GM12878 (cell line): Measurements from ENCODE around the gene PATZ1. TPM values are rescaled to one million over a fixed set of nuclear protein-coding genes. Genes with fewer than 3 reads are reported as not detected.
A peak's percentile ranks its signal among the peaks of the same experiment; 100 is the strongest.

Experiments used
- ATAC-seq: fragments of 200-7000 bp; cut with Tn5 transposase; 3 replicates; pipeline ENCODE4 v1.9.1; 2020; ENCODE audit warnings: mild to moderate bottlenecking, moderate library complexity
- BruUV-seq: library from RNA; stranded (reverse); fragments of 400-500 nt; replicated peaks from 2 replicates; lab custom pipeline; 2021; lab: Mats Ljungman, UMichigan
- CTCF ChIA-PET: fragments of 300-600 bp; sonication (Branson Sonifier 250); formaldehyde crosslinking; extraction: SDS; loops from one replicate; lab custom pipeline; 2021; ENCODE audit warnings: inconsistent platforms; lab: Yijun Ruan, JAX
- POLR2A ChIA-PET: fragments of 350-600 bp; formaldehyde crosslinking; extraction: SDS; loops from one replicate; lab custom pipeline; 2021; ENCODE audit warnings: inconsistent platforms; lab: Charles Lee
- RAD21 ChIA-PET: fragments of 300-600 bp; sonication (Branson Sonifier 250); formaldehyde crosslinking; loops from one replicate; lab custom pipeline; 2023; ENCODE audit warnings: antibody characterized with exemption; ENCODE audit not compliant: unreplicated experiment; lab: Charles Lee
- SMC1A ChIA-PET: fragments of 300-600 bp; sonication (Branson Sonifier 250); formaldehyde crosslinking; loops from one replicate; lab custom pipeline; 2023; ENCODE audit not compliant: unreplicated experiment, uncharacterized antibody; lab: Charles Lee
- DNase-seq: peaks from one replicate; pipeline ENCODE4 v3.0.0-alpha.2; 2011; ENCODE audit warnings: low read depth, low spot score
- FAIRE-seq: peaks from 3 replicates; lab custom pipeline; 2011; peaks lifted over from hg19 to GRCh38; lab: Jason Lieb, UNC
- H2AFZ ChIP-seq: 2 replicates; pipeline ENCODE4 v1.6.0; 2011; ENCODE audit warnings: low read depth, low read length, control low read depth; ENCODE audit not compliant: control insufficient read depth
- H3K27ac ChIP-seq: 2 replicates; pipeline ENCODE4 v1.5.1; 2011; ENCODE audit warnings: control low read depth; ENCODE audit not compliant: control insufficient read depth, insufficient read depth
- H3K27me3 ChIP-seq, 2 experiments: replicated peaks in 1 of 2; 2 replicates each; pipeline versions ENCODE4 v1.6.0 to v1.6.1; 2011; ENCODE audit warnings: low read length in 1 of 2; ENCODE audit not compliant: control insufficient read depth in 2 of 2, insufficient read depth in 2 of 2
- H3K36me3 ChIP-seq, 2 experiments: 2 replicates each; pipeline ENCODE4 v1.5.1; 2011; ENCODE audit warnings: low read length in 1 of 2; ENCODE audit not compliant: control insufficient read depth in 2 of 2, insufficient read depth in 2 of 2
- H3K4me1 ChIP-seq: 2 replicates; pipeline ENCODE4 v1.6.1; 2011; ENCODE audit warnings: mild to moderate bottlenecking, low read length, moderate library complexity, mixed read lengths; ENCODE audit not compliant: control insufficient read depth, insufficient read depth
- H3K4me2 ChIP-seq: 2 replicates; pipeline ENCODE4 v1.6.0; 2011; ENCODE audit warnings: control low read depth; ENCODE audit not compliant: control insufficient read depth, insufficient read depth
- H3K4me3 ChIP-seq: fragments of 200-600 bp; sonication (generic); 2 replicates; pipeline ENCODE4 v1.5.1; 2016
- H3K79me2 ChIP-seq: 2 replicates; pipeline ENCODE4 v1.6.0; 2011; ENCODE audit warnings: low read length; ENCODE audit not compliant: control insufficient read depth, insufficient read depth
- H3K9ac ChIP-seq: 2 replicates; pipeline ENCODE4 v1.8.0; 2011; ENCODE audit warnings: low read length, control low read depth, mixed read lengths; ENCODE audit not compliant: control insufficient read depth, insufficient read depth
- H3K9me3 ChIP-seq: replicated peaks from 3 replicates; pipeline ENCODE4 v1.5.1; 2011; ENCODE audit warnings: mild to moderate bottlenecking, low read length; ENCODE audit not compliant: control insufficient read depth, insufficient read depth
- H4K20me1 ChIP-seq: 2 replicates; pipeline ENCODE4 v1.6.0; 2011; ENCODE audit not compliant: control insufficient read depth, insufficient read depth
- ATF7 ChIP-seq: fragments of 450-650 bp; IDR thresholded peaks from 2 replicates; pipeline ENCODE4 v1.6.1; 2016; ENCODE audit warnings: low read depth, mild to moderate bottlenecking
- BRCA1 ChIP-seq: IDR thresholded peaks from 2 replicates; pipeline ENCODE4 v1.6.1; 2011; ENCODE audit warnings: low read depth, low read length, improper control_type of control experiment
- HCFC1 ChIP-seq: fragments of 150-350 bp; IDR thresholded peaks from 2 replicates; pipeline ENCODE4 v1.6.1; 2014; ENCODE audit warnings: low read length
- NR2F1 ChIP-seq: fragments of 450-650 bp; conservative IDR thresholded peaks from 2 replicates; pipeline ENCODE4 v1.6.1; 2017; ENCODE audit warnings: mild to moderate bottlenecking
- POLR2A ChIP-seq: IDR thresholded peaks from 2 replicates; pipeline ENCODE4 v1.6.1; 2011; ENCODE audit warnings: low read depth, mild to moderate bottlenecking, low read length
- SIN3A ChIP-seq: IDR thresholded peaks from 2 replicates; pipeline ENCODE4 v1.6.1; 2012; ENCODE audit warnings: low read depth, low read length, improper control_type of control experiment
- SPI1 ChIP-seq: IDR thresholded peaks from 2 replicates; pipeline ENCODE4 v1.6.1; 2011; ENCODE audit warnings: low read depth, mild to moderate bottlenecking, low read length, moderate library complexity, borderline replicate concordance; ENCODE audit not compliant: insufficient read depth
- ZNF622 ChIP-seq: fragments of 450-650 bp; IDR thresholded peaks from 2 replicates; pipeline ENCODE4 v1.6.1; 2017; ENCODE audit warnings: mild to moderate bottlenecking, inconsistent platforms
- ZSCAN29 ChIP-seq: fragments of 450-650 bp; IDR thresholded peaks from 2 replicates; pipeline ENCODE4 v1.6.1; 2017; ENCODE audit warnings: mild to moderate bottlenecking, moderate library complexity
- WGBS: methylation state at CpG from one replicate; pipeline ENCODE4 v1.1.6; 2016; ENCODE audit warnings: low lambda C conversion rate; ENCODE audit not compliant: insufficient replicate concordance, insufficient coverage; ENCODE audit errors: missing lambda C conversion rate; 5-methylcytosine and 5-hydroxymethylcytosine counted together
- in situ Hi-C: fragments of 300-500 bp; cut with MboI; formaldehyde crosslinking; loops from 9 replicates; pipeline ENCODE4 v1.14.3; 2018; ENCODE audit warnings: mixed read lengths
- intact Hi-C: fragments of 100-400 bp; cut with micrococcal nuclease; formaldehyde crosslinking; loops from one replicate; pipeline ENCODE4 v1.14.2; 2022; ENCODE audit not compliant: unreplicated experiment
- polyA plus RNA-seq, 11 experiments: library from polyadenylated mRNA; depleted of rRNA in 4 of 11; unstranded in 6 of 11; stranded (reverse) in 5 of 11; fragments of >200 nt; fragmentation: Nextera tagmentation in 4 of 11; fragmentation: Illumina TruSeq in 1 of 11; extraction: Ambion mirVana in 4 of 11; extraction: Trizol in 1 of 11; gene quantifications; 1 replicate in 1 of 11; 2 replicates in 10 of 11; pipeline versions ENCODE4 v1.2.1 to v1.2.3, GENCODE V29; 2011 to 2016; ENCODE audit warnings: inconsistent platforms in 2 of 11, missing spikeins in 2 of 11, low read depth in 1 of 11
- total RNA-seq, 4 experiments: library from RNA; depleted of rRNA in 3 of 4; stranded (reverse); fragments of >200 nt in 3 of 4; fragmentation: Illumina TruSeq in 1 of 4; extraction: Trizol in 1 of 4; gene quantifications; 2 replicates each; pipeline versions ENCODE4 v1.2.1 to v1.2.3, GENCODE V29; 2013 to 2021
- TF ChIP-seq, protein P1 (sequence below): fragments of 450-650 bp; conservative IDR thresholded peaks from 2 replicates; pipeline ENCODE4 v1.6.1; 2017; ENCODE audit warnings: mild to moderate bottlenecking, moderate library complexity
- TF ChIP-seq, protein P2 (sequence below): IDR thresholded peaks from 2 replicates; pipeline ENCODE4 v1.6.1; 2012; ENCODE audit warnings: mild to moderate bottlenecking, low read depth, low read length

PATZ1 gene
- total and polyA plus RNA-seq, 10 of the 15 experiments (the other 5 are each of a cell fraction or from before 2014, with no cell fraction given) = 3.6 to 32.7 (median 13.9) TPM

DNA sequence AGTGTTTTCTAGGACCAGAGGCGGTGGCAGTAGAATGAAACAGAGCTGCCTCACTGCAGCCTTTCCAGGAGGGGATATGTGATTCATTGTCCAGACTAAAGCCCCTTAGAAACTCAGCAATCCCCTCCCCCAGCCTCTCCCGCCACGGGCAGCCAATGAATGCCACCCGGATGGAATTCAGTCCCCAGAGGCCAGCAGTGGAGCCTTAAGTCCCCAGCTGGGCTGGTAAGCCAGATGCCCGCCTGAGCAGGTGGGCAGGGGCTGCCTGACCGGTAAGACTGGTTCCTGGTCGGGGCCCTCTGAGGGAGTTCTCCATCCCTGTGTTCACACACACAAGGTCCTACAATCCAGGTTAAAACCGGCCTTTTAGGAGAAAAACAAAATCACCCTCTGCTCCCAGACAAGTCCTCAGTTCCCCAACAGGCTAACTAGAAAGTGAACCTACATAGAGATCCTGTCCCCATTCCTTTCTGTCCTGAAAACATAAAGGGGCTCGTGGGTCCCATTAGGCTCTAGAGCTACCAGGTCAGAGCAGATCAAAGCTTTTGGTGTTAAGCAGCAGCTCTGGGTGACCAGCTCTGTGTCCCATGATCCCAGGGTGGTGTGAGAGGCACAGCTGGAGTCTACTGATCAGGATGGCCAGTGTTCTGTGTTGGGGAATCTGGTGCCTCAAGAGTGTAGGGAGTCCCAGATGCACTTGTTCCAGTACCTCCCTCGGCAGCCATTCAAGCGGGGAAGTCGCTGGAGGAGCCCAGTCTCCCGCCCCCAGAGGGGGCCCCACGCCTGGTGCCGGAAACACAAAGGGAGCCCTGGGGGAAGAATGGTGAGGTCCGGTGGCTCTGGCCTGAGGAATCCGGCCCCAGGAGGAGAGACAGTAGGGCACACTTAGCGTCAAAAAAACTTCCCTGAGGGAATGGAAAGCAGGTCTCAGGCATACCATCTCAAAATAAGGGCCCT lies 2.6 kb downstream of the PATZ1 start (continued):
- no peak for TF ChIP-seq ZNF622
- TF ChIP-seq ZSCAN29 = no peak
- no peak for TF ChIP-seq NR2F1
- TF ChIP-seq, protein P1, sequence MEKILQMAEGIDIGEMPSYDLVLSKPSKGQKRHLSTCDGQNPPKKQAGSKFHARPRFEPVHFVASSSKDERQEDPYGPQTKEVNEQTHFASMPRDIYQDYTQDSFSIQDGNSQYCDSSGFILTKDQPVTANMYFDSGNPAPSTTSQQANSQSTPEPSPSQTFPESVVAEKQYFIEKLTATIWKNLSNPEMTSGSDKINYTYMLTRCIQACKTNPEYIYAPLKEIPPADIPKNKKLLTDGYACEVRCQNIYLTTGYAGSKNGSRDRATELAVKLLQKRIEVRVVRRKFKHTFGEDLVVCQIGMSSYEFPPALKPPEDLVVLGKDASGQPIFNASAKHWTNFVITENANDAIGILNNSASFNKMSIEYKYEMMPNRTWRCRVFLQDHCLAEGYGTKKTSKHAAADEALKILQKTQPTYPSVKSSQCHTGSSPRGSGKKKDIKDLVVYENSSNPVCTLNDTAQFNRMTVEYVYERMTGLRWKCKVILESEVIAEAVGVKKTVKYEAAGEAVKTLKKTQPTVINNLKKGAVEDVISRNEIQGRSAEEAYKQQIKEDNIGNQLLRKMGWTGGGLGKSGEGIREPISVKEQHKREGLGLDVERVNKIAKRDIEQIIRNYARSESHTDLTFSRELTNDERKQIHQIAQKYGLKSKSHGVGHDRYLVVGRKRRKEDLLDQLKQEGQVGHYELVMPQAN = no peak
- TF ChIP-seq SPI1 = no peak
- TF ChIP-seq BRCA1 = no peak
- no peak for TF ChIP-seq ATF7
- no peak for TF ChIP-seq HCFC1

- Histone ChIP-seq H3K79me2 (peaks cover 40% of the 10 kb centered on the region), H3K9ac (peak overlapping the region; percentile 71), H3K4me2 (peak overlapping the region; percentile 99), H3K9me3 (no peaks in the 10 kb centered on the region), H3K27me3 (no peaks in the 10 kb centered on the region), H3K4me1 (peaks cover 16% of the 10 kb centered on the region), H3K36me3 (peaks cover 17 to 21% of the 10 kb centered on the region in 2 experiments), H2AFZ (no peak overlapping the region), H3K27ac (no peak overlapping the region), H3K4me3 (peak overlapping the region; percentile 85), H4K20me1 (peaks cover 5% of the 10 kb centered on the region; the same call in 1 of the 2 replicates)
- ChIA-PET POLR2A (interaction anchor here (0.6 kb wide), 1 partner anchor 102 kb away, joined by 3 read pairs; no protein-coding TSS in a partner anchor), SMC1A (interaction anchor here (1.3 kb wide), 1 partner anchor 49 kb away, joined by 3 read pairs; no protein-coding TSS in a partner anchor), CTCF (interaction anchor here (1.2 kb wide), 1 partner anchor 131 kb away, joined by 3 read pairs; no protein-coding TSS in a partner anchor), RAD21 (no interaction called here)
- in situ Hi-C loops (no loop called here), intact Hi-C loops (no loop called here)
- TF ChIP-seq, protein P2, sequence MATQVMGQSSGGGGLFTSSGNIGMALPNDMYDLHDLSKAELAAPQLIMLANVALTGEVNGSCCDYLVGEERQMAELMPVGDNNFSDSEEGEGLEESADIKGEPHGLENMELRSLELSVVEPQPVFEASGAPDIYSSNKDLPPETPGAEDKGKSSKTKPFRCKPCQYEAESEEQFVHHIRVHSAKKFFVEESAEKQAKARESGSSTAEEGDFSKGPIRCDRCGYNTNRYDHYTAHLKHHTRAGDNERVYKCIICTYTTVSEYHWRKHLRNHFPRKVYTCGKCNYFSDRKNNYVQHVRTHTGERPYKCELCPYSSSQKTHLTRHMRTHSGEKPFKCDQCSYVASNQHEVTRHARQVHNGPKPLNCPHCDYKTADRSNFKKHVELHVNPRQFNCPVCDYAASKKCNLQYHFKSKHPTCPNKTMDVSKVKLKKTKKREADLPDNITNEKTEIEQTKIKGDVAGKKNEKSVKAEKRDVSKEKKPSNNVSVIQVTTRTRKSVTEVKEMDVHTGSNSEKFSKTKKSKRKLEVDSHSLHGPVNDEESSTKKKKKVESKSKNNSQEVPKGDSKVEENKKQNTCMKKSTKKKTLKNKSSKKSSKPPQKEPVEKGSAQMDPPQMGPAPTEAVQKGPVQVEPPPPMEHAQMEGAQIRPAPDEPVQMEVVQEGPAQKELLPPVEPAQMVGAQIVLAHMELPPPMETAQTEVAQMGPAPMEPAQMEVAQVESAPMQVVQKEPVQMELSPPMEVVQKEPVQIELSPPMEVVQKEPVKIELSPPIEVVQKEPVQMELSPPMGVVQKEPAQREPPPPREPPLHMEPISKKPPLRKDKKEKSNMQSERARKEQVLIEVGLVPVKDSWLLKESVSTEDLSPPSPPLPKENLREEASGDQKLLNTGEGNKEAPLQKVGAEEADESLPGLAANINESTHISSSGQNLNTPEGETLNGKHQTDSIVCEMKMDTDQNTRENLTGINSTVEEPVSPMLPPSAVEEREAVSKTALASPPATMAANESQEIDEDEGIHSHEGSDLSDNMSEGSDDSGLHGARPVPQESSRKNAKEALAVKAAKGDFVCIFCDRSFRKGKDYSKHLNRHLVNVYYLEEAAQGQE = no peak
- TF ChIP-seq SIN3A (no peak), POLR2A (peak; percentile 21; the same call in 1 of the 2 replicates)
- DNase-seq (no peak), FAIRE-seq (no peak), ATAC-seq (no peak)
- no TSS peak for BruUV-seq
- 86% methylated on average over 15 of the region's 16 CpGs for WGBS
Observed at GRCh38 chr22:31342389-31343140, 3.6 kb downstream of the PATZ1 start.
